GM12873 (cell line): ENCODE measurements around the gene HEMK1.

ENCODE experiments used
- TF ChIP-seq, protein P1 (sequence below): IDR thresholded peaks from 2 replicates; pipeline ENCODE4 v1.5.1; 2012; ENCODE audit warnings: low read depth, mild to moderate bottlenecking, moderate library complexity, low read length, control low read depth; ENCODE audit not compliant: insufficient read depth; ENCODE audit errors: missing control alignments

Gene HEMK1

DNA sequence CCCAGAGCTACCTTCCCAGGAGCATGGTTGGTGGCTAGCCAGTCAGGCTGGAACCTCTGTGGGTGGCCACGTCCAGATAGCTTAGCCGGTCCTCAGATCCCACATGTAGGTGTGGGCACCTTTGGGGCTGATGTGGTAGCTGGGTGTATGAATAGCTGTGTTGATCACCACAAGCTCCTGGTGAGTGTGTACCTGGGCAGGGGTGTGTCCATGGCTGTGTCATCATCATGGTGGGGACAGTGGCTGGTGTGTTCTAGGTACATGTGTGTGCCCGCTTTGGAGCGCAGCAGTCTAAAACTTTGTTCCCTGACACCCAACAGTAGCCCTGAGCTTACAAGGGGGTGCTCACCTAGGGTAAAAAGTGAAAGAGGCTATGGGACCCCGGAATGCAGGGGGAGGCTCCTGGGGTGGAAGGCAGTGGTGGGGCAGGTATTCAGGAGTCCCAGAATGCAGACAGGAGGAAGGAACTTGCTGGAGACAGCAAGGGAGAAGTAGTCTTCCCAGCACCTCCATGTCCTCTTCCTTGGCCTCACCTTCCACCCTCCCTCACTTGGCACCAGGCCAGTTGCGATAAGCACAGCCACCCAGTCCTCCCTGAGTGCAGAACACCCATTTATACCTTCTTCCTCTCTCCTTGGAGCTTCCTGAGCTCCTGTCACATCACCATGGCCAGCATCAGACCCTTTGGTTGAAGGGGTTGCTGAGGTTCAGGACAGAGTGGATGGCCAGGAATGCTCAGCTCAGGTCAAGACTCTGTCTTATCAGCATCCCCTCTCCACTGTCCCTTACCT lies 41.1 kb downstream of the HEMK1 start:
- TF ChIP-seq, protein P1, sequence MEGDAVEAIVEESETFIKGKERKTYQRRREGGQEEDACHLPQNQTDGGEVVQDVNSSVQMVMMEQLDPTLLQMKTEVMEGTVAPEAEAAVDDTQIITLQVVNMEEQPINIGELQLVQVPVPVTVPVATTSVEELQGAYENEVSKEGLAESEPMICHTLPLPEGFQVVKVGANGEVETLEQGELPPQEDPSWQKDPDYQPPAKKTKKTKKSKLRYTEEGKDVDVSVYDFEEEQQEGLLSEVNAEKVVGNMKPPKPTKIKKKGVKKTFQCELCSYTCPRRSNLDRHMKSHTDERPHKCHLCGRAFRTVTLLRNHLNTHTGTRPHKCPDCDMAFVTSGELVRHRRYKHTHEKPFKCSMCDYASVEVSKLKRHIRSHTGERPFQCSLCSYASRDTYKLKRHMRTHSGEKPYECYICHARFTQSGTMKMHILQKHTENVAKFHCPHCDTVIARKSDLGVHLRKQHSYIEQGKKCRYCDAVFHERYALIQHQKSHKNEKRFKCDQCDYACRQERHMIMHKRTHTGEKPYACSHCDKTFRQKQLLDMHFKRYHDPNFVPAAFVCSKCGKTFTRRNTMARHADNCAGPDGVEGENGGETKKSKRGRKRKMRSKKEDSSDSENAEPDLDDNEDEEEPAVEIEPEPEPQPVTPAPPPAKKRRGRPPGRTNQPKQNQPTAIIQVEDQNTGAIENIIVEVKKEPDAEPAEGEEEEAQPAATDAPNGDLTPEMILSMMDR = no peak

DNA sequence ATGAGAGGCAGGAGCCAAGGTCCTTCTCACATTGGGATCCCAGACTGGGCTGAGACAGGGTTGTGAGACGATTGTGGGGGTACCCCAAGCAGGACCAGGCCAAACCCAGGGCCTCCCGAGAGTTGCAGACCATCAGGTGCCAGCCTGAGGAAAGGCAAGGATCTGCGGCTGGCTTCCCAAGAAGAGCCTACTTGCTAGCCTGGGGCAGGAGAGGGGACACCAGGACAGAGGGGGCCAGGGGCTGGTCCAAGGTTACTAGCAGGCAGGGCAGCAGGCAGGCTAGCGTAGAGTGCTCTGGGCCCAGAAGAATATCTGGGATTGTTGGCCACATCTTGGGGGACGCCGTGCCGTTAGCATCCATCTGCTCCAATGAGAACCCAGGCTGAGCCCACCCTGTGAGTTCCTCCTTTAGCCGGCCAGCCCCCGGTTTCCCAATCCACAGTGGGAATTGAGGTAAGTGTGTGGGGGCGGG lies 41.7 kb downstream of the HEMK1 start:
- TF ChIP-seq, protein P1 = no peak

DNA sequence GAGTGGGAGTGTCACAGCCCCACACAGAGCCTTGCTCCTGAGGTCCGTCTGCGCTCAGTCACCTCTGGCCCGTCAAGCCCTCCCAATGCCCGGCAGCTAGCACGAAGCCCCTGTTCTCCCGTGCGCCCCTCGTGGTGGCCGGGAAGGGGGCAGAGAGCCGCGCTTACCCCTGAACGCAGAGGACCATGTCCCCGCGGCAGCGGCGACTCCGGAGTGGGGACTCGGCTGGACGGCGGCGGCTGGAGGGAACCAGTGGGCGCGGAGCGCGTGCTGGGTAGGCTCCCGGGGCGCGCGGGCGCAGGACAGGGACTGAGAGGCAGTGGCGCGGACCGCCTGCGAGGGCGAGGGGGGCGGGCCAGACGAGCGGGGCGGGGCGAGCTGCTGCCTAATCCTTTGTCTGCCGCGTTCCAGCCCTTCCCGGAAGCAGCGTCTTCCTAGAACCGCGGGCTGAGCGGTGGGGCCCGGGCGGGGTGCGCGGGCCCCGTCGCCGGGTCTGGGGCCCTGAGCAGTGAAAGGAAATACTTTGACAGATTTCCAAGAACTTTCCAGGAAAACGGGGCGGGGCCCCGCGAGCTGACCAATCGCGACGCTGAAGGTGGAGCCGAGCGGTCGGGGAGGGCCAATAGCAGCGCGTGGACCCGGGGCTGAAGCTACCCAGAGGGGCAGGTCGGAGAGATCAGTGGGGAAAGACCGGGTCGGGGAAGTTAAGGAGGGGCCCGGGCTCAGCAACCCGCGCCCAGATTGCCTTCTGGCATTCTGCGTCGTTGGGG lies 42.3 kb downstream of the HEMK1 start, which contains the start of gene CISH:
Gene CISH, minus strand, starts transcription at position 311 of the 770 bp plus-strand sequence. Its CDS starts 124 bp downstream, at position 187.
- TF ChIP-seq, protein P1 = peak; percentile 64

DNA sequence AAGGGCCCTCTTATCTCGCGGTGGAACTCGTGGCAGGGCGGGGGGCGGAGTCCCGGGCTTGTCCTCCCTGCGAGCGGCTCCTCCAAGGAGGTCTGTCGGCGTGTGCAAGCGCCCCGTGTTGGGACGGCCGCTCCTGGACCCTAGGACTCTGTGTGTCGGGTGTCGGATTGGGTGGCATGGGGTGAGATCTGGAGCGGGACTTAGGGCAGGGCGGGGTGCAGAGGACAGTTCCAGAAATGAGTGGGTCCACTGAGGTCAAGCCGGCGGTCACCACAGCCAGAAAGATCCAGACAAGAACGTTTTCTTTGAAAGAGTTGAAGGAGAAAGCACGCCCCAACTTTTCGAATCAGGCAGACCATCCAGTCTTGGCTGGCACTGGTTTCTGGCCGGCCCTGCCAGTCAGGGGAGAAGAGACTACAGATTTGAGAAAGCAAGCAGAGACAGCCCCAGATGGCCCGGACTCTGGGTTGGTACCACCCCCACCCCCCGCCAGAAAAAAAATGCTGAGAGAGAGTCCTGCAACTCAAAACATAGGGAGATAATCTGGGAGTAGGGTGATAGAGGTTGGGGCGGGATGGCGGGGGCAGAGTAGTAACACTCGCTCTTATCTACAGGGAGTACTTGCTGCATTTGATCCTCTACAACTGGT lies 43.0 kb downstream of the HEMK1 start:
- TF ChIP-seq, protein P1 = no peak

DNA sequence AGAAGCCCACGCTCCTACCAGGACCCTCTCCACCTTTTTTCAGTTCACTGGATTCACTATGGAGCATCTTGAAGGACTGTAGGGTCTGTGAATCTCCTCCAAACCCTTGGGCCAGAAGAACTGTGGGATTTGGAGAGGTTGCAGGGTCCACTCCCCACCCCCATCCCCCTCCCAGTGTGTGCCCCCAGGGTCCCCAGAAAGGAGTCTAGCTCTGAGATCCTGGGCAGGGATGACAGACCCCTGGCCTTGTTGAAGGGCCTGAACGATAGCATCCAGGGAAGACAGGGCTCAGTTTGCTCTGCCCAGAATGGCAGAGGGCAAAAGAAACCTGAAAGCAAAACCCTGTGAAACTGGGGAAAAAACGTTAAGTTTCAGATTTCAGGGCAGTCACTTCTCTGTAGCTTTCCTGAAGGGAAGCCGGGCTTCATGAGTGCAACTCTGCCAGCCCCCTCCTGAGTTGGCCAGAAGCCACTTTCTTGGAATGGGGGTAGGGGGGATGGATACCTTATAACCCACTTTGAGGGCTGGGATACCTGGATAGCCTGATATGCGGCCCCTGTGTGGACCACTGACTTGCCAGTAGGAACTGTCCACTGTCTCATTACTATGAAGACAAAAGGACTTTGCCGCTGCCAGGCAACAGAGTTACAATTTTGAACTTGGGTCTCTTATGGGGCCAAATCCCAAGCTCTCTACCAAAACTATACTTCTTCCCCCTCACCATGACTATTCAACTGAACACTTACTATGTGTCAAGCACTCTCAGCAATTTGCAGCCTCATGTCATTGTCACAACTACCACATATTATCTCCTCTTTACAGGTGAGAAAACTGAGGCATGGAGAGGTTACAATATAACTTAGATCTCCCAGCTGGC lies 43.9 kb downstream of the HEMK1 start:
- TF ChIP-seq, protein P1 = no peak

DNA sequence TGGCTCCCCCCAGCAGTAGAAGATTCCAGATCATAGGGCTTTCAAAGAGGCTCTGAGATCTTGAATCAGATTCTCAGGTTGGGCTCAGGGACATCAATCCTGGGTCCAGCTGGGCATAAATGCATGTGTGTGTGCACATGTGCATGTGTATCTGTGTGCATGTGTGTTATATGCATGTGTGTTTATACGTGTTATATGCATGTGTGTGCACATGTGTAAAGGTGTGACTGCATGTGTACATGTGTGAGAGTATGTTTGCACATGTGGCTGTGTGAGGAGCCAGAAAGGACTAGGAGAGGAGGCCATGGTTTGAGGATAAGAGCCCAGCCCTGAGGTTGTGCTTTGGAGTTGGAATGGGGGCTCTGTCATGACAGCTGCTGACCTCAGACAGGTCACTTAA lies 45.9 kb downstream of the HEMK1 start:
- TF ChIP-seq, protein P1 = no peak
